Head of caudate nucleus (tissue), 42 donors: ENCODE results near the gene ABHD4.
"Not testable (repeated sequence)": the region's sequence is repeated elsewhere in the genome, so short reads cannot be mapped to it uniquely, and the experiment has no call there.

Source experiments
- DNase-seq, 42 donors: peaks; one replicate each; pipeline versions ENCODE4 v3.0.0 to v3.0.0-alpha.2; 2020 to 2021; ENCODE audit warnings: mixed read lengths in 7 of 42
- intact Hi-C: fragments of 100-400 bp; cut with DNase I; formaldehyde crosslinking; loops from one replicate; pipeline ENCODE4 v1.15.0; 2022

The ABHD4 gene

GRCh38 chr14:22607291-22607690 lies 9.2 kb downstream of the ABHD4 start:
- no peak for DNase-seq
- intact Hi-C loops = no loop called here

GRCh38 chr14:22610931-22611330 lies 12.8 kb downstream of the ABHD4 start:
- intact Hi-C loops = no loop called here

GRCh38 chr14:22613106-22613695 lies 15.1 kb downstream of the ABHD4 start:
- intact Hi-C loops = no loop called here
- no peak for DNase-seq

More at GRCh38 chr14:22610931-22611330, 12.8 kb downstream of the ABHD4 start:
- peak in 1 of 42 donors; percentile 22 for DNase-seq

GRCh38 chr14:22613736-22614239 lies 15.7 kb downstream of the ABHD4 start:
- intact Hi-C loops = no loop called here
- no peak for DNase-seq

- intact Hi-C loops = no loop called here
These were observed 16.2 kb downstream of the ABHD4 start for GRCh38 chr14:22614240-22614799.

GRCh38 chr14:22615765-22616164 lies 17.7 kb downstream of the ABHD4 start:
- intact Hi-C loops, DNase-seq: not testable (repeated sequence)

More at GRCh38 chr14:22614240-22614799, 16.2 kb downstream of the ABHD4 start:
- no peak for DNase-seq

GRCh38 chr14:22622255-22622654 lies 24.2 kb downstream of the ABHD4 start:
- DNase-seq = no peak
- intact Hi-C loops = no loop called here

GRCh38 chr14:22623047-22623446 lies 24.9 kb downstream of the ABHD4 start:
- intact Hi-C loops = no loop called here
- DNase-seq = no peak

GRCh38 chr14:22626590-22626989 lies 28.5 kb downstream of the ABHD4 start:
- intact Hi-C loops = no loop called here

GRCh38 chr14:22627506-22628263 lies 29.6 kb downstream of the ABHD4 start:
- DNase-seq = no peak
- intact Hi-C loops = no loop called here

More at GRCh38 chr14:22626590-22626989, 28.5 kb downstream of the ABHD4 start:
- DNase-seq = no peak

GRCh38 chr14:22629361-22629760 lies 31.3 kb downstream of the ABHD4 start:
- no peak for DNase-seq
- intact Hi-C loops = no loop called here

GRCh38 chr14:22630066-22630465 lies 32.0 kb downstream of the ABHD4 start:
- intact Hi-C loops = no loop called here
- DNase-seq = no peak

GRCh38 chr14:22630486-22630885 lies 32.4 kb downstream of the ABHD4 start:
- DNase-seq = no peak
- intact Hi-C loops = no loop called here

- no peak for DNase-seq
- intact Hi-C loops = no loop called here
These were observed 36.3 kb downstream of the ABHD4 start for GRCh38 chr14:22634233-22634900.

- DNase-seq, intact Hi-C loops: not testable (repeated sequence)
These were observed 37.9 kb downstream of the ABHD4 start for GRCh38 chr14:22635980-22636379.

GRCh38 chr14:22640192-22640591 lies 42.1 kb downstream of the ABHD4 start:
- intact Hi-C loops = no loop called here
- no peak for DNase-seq

GRCh38 chr14:22641846-22642245 lies 43.7 kb downstream of the ABHD4 start:
- no peak for DNase-seq
- intact Hi-C loops = no loop called here

- DNase-seq = no peak
- intact Hi-C loops = no loop called here
These were observed 46.2 kb downstream of the ABHD4 start, which contains the start of gene OR6J1 for GRCh38 chr14:22644305-22644635. TSS of gene OR6J1 (minus strand) at chr14:22644352. CDS start at chr14:22634811, 9,541 bp downstream.

- intact Hi-C loops = no loop called here
These were observed 48.6 kb downstream of the ABHD4 start for GRCh38 chr14:22646570-22647254.

More at GRCh38 chr14:22646570-22647254, 48.6 kb downstream of the ABHD4 start:
- DNase-seq = no peak
